Neural cell (in vitro differentiated cells): ENCODE results near the gene MACROH2A2.

Experiments
- CTCF ChIP-seq: fragments of 450-650 bp; IDR thresholded peaks from 2 replicates; pipeline ENCODE4 v1.5.1; 2014; ENCODE audit warnings: antibody characterized with exemption, mild to moderate bottlenecking, moderate library complexity; ENCODE audit not compliant: poor library complexity, severe bottlenecking
- EP300 ChIP-seq: fragments of 450-650 bp; conservative IDR thresholded peaks from 2 replicates; pipeline ENCODE4 v1.6.1; 2014; ENCODE audit warnings: antibody characterized with exemption, mild to moderate bottlenecking, moderate library complexity; ENCODE audit not compliant: poor library complexity, severe bottlenecking
- EZH2 ChIP-seq: fragments of 200-600, 300-800 bp; shearing (Covaris generic), sonication (generic); IDR thresholded peaks from 2 replicates; pipeline ENCODE4 v1.6.1; 2014; ENCODE audit warnings: antibody characterized with exemption, low read length, borderline replicate concordance, mild to moderate bottlenecking; ENCODE audit not compliant: insufficient read depth, poor library complexity, severe bottlenecking
- POLR2AphosphoS5 ChIP-seq: IDR thresholded peaks from 2 replicates; pipeline ENCODE4 v1.6.1; 2012
- RAD21 ChIP-seq: fragments of 450-650 bp; conservative IDR thresholded peaks from 2 replicates; pipeline ENCODE4 v1.6.1; 2014; ENCODE audit warnings: antibody characterized with exemption, mild to moderate bottlenecking, moderate library complexity

- TF ChIP-seq POLR2AphosphoS5, result no peak
- no peak for TF ChIP-seq EZH2
- no peak for TF ChIP-seq CTCF
- TF ChIP-seq EP300, result no peak
- no peak for TF ChIP-seq RAD21
These were observed 87.7 kb downstream of the MACROH2A2 start for GRCh38 chr10:70140297-70140696.
